H4 (cell line): ENCODE results near the gene GH2. TPM values are rescaled to one million over a fixed set of nuclear protein-coding genes. Genes with fewer than 3 reads are reported as not detected.

Source experiments
- DNase-seq: peaks from one replicate; pipeline ENCODE4 v3.0.0-alpha.2; 2015; ENCODE audit warnings: low spot score
- total RNA-seq: library from RNA; depleted of rRNA; stranded (reverse); fragments of >200 nt; shearing (Covaris generic); gene quantifications from 2 replicates; pipeline ENCODE4 v1.2.3, GENCODE V29; 2014; rRNA removed

Gene GH2
- total RNA-seq, 1 experiment from 2014 or later, result not detected

DNA sequence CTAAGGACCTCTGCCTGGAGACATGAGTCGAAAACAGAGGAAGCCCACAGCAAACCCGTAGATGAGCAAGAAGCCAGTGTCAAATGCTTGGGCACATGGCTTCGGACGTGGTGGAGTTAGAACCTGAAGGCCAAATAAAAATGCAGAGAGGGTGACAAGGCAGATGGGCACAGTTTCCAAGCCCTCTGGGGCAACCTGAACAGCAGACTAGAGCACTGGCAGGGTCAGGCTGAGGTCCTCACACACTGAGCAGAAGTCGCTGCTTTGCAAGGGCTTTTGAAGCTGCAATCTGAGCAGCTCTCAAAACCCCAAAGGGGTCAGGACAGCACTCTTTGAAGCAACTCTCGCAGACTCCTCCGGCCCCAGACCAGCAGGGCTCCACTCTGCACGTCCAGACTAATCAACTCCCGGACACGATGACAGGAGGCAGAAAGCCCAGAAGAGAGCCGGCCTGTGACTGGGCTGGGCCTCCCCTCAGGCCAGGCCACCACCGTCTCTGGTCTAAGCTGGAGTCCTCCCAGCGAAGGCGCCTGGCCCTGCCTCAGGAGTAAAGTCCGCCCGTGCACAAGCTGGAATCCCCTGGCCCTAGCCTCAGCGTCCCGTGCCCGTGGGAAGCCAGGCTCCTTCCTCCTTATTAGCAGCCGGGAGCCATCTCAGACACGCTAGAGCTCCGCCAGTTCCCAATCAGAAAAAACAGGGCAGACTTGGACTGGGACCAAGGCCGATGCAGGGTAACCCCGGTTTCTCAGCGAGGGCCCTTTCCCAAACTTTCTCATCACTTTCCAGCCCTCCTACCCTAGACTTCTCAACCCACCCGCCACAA lies 40.2 kb downstream of the GH2 start:
- no peak for DNase-seq

DNA sequence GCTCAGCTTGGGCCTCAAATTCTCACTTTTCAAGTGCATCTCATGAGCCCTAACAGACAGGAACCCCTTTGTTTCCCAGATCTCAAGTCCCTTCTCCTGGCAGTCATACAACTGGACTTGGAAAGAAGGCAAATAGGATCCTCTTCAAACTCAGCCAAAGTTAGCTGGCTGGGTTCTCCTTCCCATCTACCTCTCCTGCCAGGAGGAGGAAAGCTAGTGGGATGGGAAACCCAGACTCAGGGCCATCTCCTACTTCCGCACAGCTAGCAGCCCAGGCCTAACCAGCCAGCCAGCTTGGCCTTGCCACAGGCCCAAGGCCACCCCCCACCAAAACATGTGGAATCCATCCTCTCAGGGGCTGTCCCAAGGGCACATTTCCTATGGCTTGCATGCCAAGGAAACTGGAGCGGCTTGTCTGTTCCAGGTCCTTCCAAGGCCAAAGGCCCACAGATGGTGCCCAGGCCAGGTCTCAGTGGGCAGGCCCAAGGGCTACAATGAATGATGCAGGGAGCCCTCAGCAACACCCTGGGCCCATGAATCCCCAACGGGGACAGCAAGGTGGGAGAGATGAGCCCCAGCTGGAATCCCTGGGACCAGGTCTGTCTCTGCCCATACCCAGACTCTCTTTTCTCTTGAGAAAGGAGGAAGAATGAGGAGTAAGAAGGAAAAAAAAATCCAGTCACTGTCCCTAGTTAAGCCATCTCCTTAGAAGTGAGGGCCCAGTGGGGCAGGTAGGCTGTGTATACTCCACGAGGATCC lies 41.0 kb downstream of the GH2 start:
- no peak for DNase-seq

GRCh38 chr17:63838631-63839171 lies 43.0 kb downstream of the GH2 start:
- DNase-seq, result no peak

DNA sequence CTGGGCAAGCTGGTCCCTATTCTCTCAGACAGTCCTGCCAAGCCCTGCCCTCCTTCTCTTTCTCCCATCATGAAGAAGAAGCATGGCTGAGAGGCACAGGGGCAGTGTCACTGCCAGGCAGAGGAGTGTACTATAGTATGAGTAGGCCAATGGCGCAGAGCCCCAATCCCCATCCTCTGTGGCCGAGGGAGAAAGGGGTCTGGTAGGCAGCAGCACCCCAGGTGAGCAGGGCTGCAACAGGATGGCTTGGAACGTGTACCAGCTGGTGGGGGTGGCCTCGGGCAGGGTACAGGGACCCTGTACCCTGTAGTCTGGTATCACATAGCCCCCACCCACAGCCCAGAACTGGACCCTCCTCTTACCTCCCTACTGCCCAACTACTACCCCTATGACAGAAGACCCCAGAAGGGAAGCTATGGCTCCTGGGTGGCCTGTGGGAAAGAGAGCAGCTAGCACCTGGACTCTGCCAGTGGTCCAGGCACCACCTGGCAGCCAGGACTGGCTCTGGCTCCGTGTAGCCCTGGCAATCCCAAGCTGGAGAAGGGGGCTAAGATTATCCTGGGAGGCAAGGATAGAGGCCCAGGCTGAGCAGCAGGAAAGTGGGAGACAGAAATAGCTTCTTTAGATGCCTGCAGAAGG lies 43.7 kb downstream of the GH2 start:
- no peak for DNase-seq

DNA sequence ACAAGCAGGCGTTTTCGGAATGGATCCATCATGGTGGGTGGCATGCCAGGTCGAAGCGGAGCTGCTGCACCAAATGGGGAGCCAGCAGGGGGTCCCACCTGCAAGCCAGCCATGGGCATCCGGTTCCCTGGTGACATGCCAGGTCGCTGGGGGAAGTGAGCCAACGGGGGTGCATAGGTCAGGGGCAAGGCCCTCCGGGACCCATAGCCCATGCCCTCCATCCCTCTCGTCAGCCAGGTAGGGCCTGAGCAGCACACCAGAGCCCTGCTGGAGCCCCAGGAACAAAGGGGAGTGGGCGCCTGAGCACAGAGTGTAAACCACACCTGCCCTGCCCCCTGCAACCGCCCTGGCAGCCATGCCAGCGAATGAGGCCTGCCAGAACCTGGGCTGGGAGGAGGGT lies 44.3 kb downstream of the GH2 start:
- no peak for DNase-seq

GRCh38 chr17:63836811-63837210 lies 44.9 kb downstream of the GH2 start:
- DNase-seq, result no peak

DNA sequence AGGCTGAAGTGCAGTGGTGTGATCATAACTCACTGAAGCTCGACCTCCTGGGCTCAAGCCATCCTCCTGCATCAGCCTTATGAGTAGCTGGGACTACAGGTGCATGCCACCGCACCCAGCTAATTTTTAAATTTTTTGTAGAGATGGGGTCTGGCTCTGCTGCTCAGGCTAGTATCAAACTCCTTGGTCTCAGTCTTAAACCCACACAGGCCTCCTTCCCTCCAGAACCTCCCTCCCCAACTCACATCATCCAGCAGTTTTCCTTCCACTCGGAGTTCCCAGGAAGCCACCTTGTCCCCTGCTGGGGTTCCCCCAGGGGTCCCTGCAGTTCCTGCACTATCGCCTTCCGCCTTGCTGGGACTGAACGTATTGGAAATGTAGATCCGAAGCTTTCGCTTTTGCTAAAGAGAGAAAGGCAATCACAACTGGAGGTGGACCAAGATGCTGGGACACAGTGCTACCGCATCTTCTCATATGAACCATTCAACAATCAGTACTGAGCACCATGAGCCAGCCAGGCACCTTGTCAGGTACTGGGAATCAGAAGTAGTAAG lies 46.5 kb downstream of the GH2 start:
- no peak for DNase-seq

- peak; percentile 94 for DNase-seq
Observed at GRCh38 chr17:63834431-63835166, 47.1 kb downstream of the GH2 start.

- DNase-seq, result no peak
Observed at GRCh38 chr17:63833741-63834373, 47.9 kb downstream of the GH2 start.

DNA sequence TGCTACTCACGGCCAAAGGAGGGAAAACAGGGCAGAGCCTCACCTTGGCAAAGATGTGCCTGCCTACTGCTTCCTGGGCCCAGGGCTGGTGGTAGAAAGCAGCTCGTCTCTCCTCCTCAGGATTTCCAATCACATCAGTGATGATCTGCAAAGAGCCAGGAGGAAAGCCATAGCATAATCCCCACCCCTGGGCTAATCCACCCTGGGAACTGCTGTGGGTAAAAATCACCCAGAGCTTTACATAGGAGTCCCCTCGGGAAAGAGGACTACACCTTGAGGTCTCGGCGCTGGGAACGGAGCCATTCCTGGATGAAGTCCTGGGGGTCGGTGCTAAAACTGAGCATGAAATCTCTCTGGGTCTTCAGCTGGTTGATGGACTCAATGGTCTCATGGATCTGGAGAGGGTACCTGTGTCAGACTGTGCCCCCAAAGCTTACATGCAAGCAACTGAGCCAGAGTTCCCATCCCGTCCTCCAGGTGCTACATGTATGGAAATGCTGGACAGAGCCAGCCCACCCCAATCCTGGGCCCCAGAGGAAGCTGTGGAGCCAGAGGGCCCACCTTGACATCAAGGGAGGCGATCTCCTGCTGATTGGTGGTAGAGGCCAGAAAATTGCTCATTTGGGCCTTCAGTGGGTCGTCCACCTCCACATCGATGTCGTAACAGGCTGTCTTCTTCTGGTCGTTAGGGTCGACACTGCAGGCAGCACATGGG lies 48.6 kb downstream of the GH2 start:
- no peak for DNase-seq

DNA sequence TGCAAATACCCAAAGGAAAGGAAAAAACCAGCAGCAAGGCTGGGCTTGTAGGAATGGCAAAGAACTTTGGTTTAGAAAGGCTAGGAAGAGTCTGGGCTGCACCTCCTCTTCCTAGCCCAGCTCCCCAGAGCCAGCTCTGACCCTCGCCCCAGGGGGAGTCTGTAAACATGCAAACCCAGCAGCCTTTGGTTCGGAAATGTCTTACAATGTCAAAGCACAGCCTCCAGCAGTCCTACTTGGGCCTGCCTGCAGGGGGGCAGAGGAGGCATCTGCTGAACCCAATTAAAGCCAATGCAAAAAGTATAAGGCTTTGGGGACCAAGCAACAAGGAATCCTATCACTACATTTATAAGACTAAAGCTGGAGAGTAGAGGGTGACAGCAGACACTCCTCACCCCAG lies 49.3 kb downstream of the GH2 start:
- DNase-seq, result no peak

GRCh38 chr17:63832014-63832413 lies 49.7 kb downstream of the GH2 start:
- DNase-seq, result no peak

DNA sequence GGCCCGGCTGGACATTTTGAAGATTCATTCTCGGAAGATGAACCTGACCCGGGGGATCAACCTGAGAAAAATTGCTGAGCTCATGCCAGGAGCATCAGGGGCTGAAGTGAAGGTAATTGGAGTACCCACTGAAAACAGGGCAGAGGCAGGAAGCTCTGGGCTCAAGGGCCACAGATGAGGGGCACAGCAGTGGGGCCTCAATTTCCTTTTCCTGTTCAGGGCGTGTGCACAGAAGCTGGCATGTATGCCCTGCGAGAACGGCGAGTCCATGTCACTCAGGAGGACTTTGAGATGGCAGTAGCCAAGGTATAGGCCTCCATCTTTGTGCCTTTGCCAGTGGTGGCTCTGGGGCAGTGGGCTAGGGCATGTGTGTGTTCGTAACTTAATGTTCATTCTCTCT lies 50.2 kb downstream of the GH2 start:
- no peak for DNase-seq

- DNase-seq, result no peak
Observed at GRCh38 chr17:63830904-63831491, 50.7 kb downstream of the GH2 start.

DNA sequence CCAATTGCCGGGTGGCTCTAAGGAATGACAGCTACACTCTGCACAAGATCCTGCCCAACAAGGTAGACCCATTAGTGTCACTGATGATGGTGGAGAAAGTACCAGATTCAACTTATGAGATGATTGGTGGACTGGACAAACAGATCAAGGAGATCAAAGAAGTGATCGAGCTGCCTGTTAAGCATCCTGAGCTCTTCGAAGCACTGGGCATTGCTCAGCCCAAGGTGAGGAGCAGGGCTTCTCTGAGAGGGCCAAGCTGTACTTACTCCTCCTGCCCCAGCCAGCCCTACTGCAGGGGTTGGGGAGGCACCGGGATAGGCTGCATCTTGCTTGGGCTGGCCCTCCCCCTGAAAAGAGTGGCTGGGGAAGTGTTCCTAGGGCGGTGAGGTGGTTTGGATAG lies 51.5 kb downstream of the GH2 start:
- no peak for DNase-seq

Other genes starting within 250 kb of the GH2 start
- gene LIMD2, start 181.8 kb downstream of the GH2 start, total RNA-seq, result 20.3 and 27.8 TPM in 2 replicates
- gene STRADA, start 140.1 kb downstream of the GH2 start, total RNA-seq, result 18.5 and 19.9 TPM in 2 replicates
- gene CCDC47, start 108.3 kb downstream of the GH2 start, total RNA-seq, result 50.4 and 69.3 TPM in 2 replicates
- 21.0 and 30.5 TPM in 2 replicates for gene DDX42, start 107.8 kb downstream of the GH2 start, total RNA-seq
- gene PSMC5, start 54.5 kb downstream of the GH2 start, total RNA-seq, result 64.8 and 71.7 TPM in 2 replicates
- 95.5 and 124 TPM in 2 replicates for gene FTSJ3, start 54.3 kb downstream of the GH2 start, total RNA-seq
- 86.3 and 152 TPM in 2 replicates for gene SMARCD2, start 39.3 kb downstream of the GH2 start, total RNA-seq
- gene CSH2, start 8.3 kb downstream of the GH2 start, total RNA-seq, result not detected in 2 replicates
- gene CSH1, start 14.6 kb upstream of the GH2 start, total RNA-seq, result not detected in 2 replicates
- not detected in 2 replicates for gene CSHL1, start 29.3 kb upstream of the GH2 start, total RNA-seq
- not detected in 2 replicates for gene GH1, start 36.9 kb upstream of the GH2 start, total RNA-seq
- gene CD79B, start 50.4 kb upstream of the GH2 start, total RNA-seq, result 1.1 TPM in 1 of 2 replicates, not detected in the other
- 0.02 TPM in 2 replicates for gene SCN4A, start 91.0 kb upstream of the GH2 start, total RNA-seq
- 0.27 and 2.3 TPM in 2 replicates for gene PRR29, start 116.4 kb upstream of the GH2 start, total RNA-seq
- gene ICAM2, start 138.7 kb upstream of the GH2 start, total RNA-seq, result 0.14 TPM in 1 of 2 replicates, not detected in the other
- 1.2 and 2.7 TPM in 2 replicates for gene ERN1, start 248.2 kb upstream of the GH2 start, total RNA-seq